Fibroblast of lung (primary cell): ENCODE measurements around the gene CASP8. TPM values are rescaled to one million over a fixed set of nuclear protein-coding genes. Genes with fewer than 3 reads are reported as not detected.

Source experiments
- DNase-seq, 2 donors: peaks; one replicate each; pipeline versions ENCODE4 v3.0.0 to v3.0.0-alpha.2; 2010; ENCODE audit warnings: low read depth in 2 of 2
- H2AFZ ChIP-seq: 2 replicates; pipeline ENCODE4 v1.5.1; 2012; ENCODE audit warnings: low read length, control low read depth, inconsistent platforms
- H3K27ac ChIP-seq: 2 replicates; pipeline ENCODE4 v1.5.1; 2011; ENCODE audit warnings: low read length, control low read depth; ENCODE audit not compliant: insufficient read depth
- H3K27me3 ChIP-seq: 2 replicates; pipeline ENCODE4 v1.5.1; 2011; ENCODE audit warnings: mild to moderate bottlenecking, low read length; ENCODE audit not compliant: control insufficient read depth, insufficient read depth
- H3K36me3 ChIP-seq: 2 replicates; pipeline ENCODE4 v1.5.1; 2011; ENCODE audit warnings: low read length; ENCODE audit not compliant: control insufficient read depth, insufficient read depth
- H3K4me1 ChIP-seq: 2 replicates; pipeline ENCODE4 v1.5.1; 2011; ENCODE audit warnings: low read length; ENCODE audit not compliant: control insufficient read depth, insufficient read depth; ENCODE audit errors: extremely low read depth
- H3K4me2 ChIP-seq: 2 replicates; pipeline ENCODE4 v1.5.1; 2011; ENCODE audit warnings: low read length, control low read depth; ENCODE audit not compliant: insufficient read depth; ENCODE audit errors: extremely low read depth
- H3K4me3 ChIP-seq, 4 experiments: fragments of 200-600 bp in 1 of 4; sonication (generic) in 1 of 4; replicated peaks in 1 of 4; 2 replicates each; pipeline ENCODE4 v1.5.1; 2011 to 2016; ENCODE audit warnings: low read length in 4 of 4, low read depth in 3 of 4, mild to moderate bottlenecking in 3 of 4, control low read depth in 2 of 4, inconsistent platforms in 1 of 4, mixed read lengths in 1 of 4; ENCODE audit not compliant: insufficient read depth in 1 of 4; ENCODE audit errors: control extremely low read depth in 1 of 4
- H3K79me2 ChIP-seq: 2 replicates; pipeline ENCODE4 v1.5.1; 2012; ENCODE audit warnings: mild to moderate bottlenecking, low read length, inconsistent platforms; ENCODE audit not compliant: control insufficient read depth, insufficient read depth
- H3K9ac ChIP-seq: 2 replicates; pipeline ENCODE4 v1.5.1; 2011; ENCODE audit warnings: mild to moderate bottlenecking, low read length, control low read depth; ENCODE audit not compliant: insufficient read depth
- H3K9me3 ChIP-seq: 2 replicates; pipeline ENCODE4 v1.5.1; 2012; ENCODE audit warnings: low read depth, low read length; ENCODE audit not compliant: control insufficient read depth, insufficient read depth
- H4K20me1 ChIP-seq: 2 replicates; pipeline ENCODE4 v1.5.1; 2011; ENCODE audit warnings: low read length; ENCODE audit not compliant: control insufficient read depth, insufficient read depth; ENCODE audit errors: extremely low read depth
- EZH2 ChIP-seq: IDR thresholded peaks from 2 replicates; pipeline ENCODE4 v1.5.1; 2012; ENCODE audit warnings: low read length, control low read depth, mild to moderate bottlenecking; ENCODE audit errors: missing control alignments
- polyA plus RNA-seq, 2 donors: library from polyadenylated mRNA; depleted of rRNA in 1 of 2; stranded (reverse) in 1 of 2; unstranded in 1 of 2; fragments of >200 nt; gene quantifications; 2 replicates each; pipeline ENCODE4 v1.2.1, GENCODE V29; 2011 to 2012; ENCODE audit warnings: missing spikeins in 1 of 2
- total RNA-seq: library from RNA; depleted of rRNA; stranded (reverse); fragments of >200 nt; gene quantifications from 2 replicates; pipeline ENCODE4 v1.2.1, GENCODE V29; 2014
- TF ChIP-seq, protein P1 (sequence below), 2 donors: IDR thresholded peaks in 1 of 2; conservative IDR thresholded peaks in 1 of 2; 1 replicate in 1 of 2; 2 replicates in 1 of 2; pipeline ENCODE4 v1.5.1; 2011 to 2012; ENCODE audit warnings: low read length in 2 of 2, control low read depth in 1 of 2, inconsistent platforms in 1 of 2, low read depth in 1 of 2, mild to moderate bottlenecking in 1 of 2

The CASP8 gene
- total and polyA plus RNA-seq, 2 donors (not counting 1 experiment from before 2014, with no cell fraction given), result 22.6 to 31.5 TPM

DNA sequence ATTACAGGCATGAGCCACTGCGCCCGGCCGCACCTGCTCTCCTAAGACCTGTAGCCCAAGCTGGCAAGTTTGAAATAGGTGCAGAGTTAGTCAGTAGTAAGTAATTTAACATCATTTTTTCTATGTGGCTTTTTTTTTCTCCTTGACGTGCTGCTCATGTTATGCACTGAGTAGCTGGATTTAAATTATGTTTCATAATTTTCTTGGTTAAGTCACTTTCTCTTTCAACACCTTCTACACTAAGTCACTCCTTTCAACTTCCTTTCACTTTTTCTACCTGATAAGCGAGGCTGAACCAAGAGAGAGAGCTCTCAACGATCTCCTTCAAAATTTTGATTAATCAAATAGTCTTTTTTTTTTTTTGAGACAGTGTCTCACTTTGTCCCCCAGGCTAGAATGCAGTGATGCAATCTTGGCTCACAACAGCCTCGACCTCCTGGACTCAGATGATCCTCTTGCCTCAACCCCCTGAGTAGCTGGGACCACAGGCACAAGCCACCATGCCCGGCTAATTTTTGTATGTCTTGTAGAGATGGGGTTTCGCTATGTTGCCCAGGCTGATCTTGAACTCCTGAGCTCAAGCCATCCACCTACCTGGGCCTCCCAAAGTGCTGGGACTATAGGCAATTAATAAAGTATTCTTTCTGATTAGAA is 13.1 kb downstream of the CASP8 start:
- Histone ChIP-seq H3K36me3 (peaks cover 11% of the 10 kb centered on the region), H3K4me3 (no peak overlapping the region), H4K20me1 (no peaks in the 10 kb centered on the region), H3K27ac (no peak overlapping the region), H3K79me2 (no peaks in the 10 kb centered on the region), H3K4me1 (no peaks in the 10 kb centered on the region), H3K4me2 (no peak overlapping the region), H3K9ac (no peak overlapping the region), H3K27me3 (no peaks in the 10 kb centered on the region), H3K9me3 (no peaks in the 10 kb centered on the region), H2AFZ (no peak overlapping the region)
- no peak for DNase-seq
- no peak for TF ChIP-seq EZH2
- TF ChIP-seq, protein P1, sequence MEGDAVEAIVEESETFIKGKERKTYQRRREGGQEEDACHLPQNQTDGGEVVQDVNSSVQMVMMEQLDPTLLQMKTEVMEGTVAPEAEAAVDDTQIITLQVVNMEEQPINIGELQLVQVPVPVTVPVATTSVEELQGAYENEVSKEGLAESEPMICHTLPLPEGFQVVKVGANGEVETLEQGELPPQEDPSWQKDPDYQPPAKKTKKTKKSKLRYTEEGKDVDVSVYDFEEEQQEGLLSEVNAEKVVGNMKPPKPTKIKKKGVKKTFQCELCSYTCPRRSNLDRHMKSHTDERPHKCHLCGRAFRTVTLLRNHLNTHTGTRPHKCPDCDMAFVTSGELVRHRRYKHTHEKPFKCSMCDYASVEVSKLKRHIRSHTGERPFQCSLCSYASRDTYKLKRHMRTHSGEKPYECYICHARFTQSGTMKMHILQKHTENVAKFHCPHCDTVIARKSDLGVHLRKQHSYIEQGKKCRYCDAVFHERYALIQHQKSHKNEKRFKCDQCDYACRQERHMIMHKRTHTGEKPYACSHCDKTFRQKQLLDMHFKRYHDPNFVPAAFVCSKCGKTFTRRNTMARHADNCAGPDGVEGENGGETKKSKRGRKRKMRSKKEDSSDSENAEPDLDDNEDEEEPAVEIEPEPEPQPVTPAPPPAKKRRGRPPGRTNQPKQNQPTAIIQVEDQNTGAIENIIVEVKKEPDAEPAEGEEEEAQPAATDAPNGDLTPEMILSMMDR (conservative IDR thresholded peaks at IDR 0.05 in 1 of 2, IDR thresholded peaks at IDR 0.05 in 1 of 2; ENCODE audit: low read depth in 1 of 2, low read length in 2 of 2), result no peak

DNA sequence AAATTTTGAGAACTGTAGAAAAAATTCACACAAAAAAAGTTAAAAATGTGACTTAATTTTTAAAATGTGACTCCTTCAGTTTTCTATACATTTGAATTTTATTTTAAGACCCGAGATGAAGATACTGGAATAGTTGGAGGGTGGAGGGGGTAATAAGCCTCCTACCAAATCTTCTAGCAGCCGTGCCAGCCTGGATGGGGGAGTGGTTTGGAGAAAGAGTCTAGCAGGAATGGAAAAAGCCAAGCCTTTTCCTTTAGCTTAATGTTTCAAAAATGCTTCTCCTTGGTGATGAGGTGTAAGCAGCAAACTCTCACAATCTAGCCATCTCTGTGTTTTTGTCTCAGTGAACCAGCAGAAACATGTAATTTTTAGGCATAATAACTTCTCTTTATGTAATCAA is 14.7 kb downstream of the CASP8 start:
- H3K9me3 ChIP-seq, result no peaks in the 10 kb centered on the region
- no peak overlapping the region for H2AFZ ChIP-seq
- H3K9ac ChIP-seq, result no peak overlapping the region
- H3K27me3 ChIP-seq, result no peaks in the 10 kb centered on the region
- H3K4me2 ChIP-seq, result no peak overlapping the region
- no peaks in the 10 kb centered on the region for H4K20me1 ChIP-seq
- TF ChIP-seq EZH2, result no peak
- TF ChIP-seq, protein P1 (conservative IDR thresholded peaks at IDR 0.05 in 1 of 2, IDR thresholded peaks at IDR 0.05 in 1 of 2; ENCODE audit: low read depth in 1 of 2, low read length in 2 of 2), result no peak
- H3K4me1 ChIP-seq, result no peaks in the 10 kb centered on the region
- H3K36me3 ChIP-seq, result peaks cover 12% of the 10 kb centered on the region
- no peaks in the 10 kb centered on the region for H3K79me2 ChIP-seq
- no peak overlapping the region for H3K4me3 ChIP-seq
- no peak for DNase-seq
- no peak overlapping the region for H3K27ac ChIP-seq

DNA sequence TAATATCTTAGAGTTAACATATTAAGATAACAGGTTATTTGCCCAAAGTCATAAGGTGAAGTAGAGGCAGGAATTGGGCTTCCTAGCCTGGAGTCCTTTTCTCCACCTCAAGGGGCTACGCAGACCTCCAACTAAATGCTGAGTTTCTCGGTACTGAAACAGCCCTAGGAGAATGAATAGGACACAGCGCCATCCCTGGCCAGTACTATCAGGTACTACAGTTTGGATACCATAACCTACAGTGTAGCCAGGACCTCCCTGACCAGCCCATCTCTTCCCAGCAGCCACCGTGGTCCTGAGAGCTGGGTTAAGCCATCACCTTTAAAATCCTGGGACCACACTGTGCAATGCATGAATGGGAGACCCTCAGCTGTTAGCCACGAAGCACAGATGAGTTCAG is 15.7 kb downstream of the CASP8 start:
- peaks cover 10% of the 10 kb centered on the region for H3K36me3 ChIP-seq
- H3K4me3 ChIP-seq, result no peak overlapping the region
- H3K9ac ChIP-seq, result no peak overlapping the region
- no peaks in the 10 kb centered on the region for H3K79me2 ChIP-seq
- H4K20me1 ChIP-seq, result no peaks in the 10 kb centered on the region
- H3K27me3 ChIP-seq, result no peaks in the 10 kb centered on the region
- H3K9me3 ChIP-seq, result no peaks in the 10 kb centered on the region
- H3K27ac ChIP-seq, result no peak overlapping the region
- H2AFZ ChIP-seq, result no peak overlapping the region
- no peak for DNase-seq
- H3K4me2 ChIP-seq, result no peak overlapping the region
- TF ChIP-seq, protein P1 (conservative IDR thresholded peaks at IDR 0.05 in 1 of 2, IDR thresholded peaks at IDR 0.05 in 1 of 2; ENCODE audit: low read depth in 1 of 2, low read length in 2 of 2), result peak in 1 of 2 donors; percentile 12
- TF ChIP-seq EZH2, result no peak
- no peaks in the 10 kb centered on the region for H3K4me1 ChIP-seq
